ENCODE measurements around the gene SH3RF2. TPM values are rescaled to one million over a fixed set of nuclear protein-coding genes. Genes with fewer than 3 reads are reported as not detected.

The SH3RF2 gene
- total and polyA plus RNA-seq, 2 donors (not counting 1 experiment from before 2014, with no cell fraction given), result 0.53 to 1.2 TPM

- no peak overlapping the region for H3K4me2 ChIP-seq (ENCODE audit: extremely low read depth, insufficient read depth, low read length)
- no peaks in the 10 kb centered on the region for H3K4me1 ChIP-seq (ENCODE audit: control insufficient read depth, extremely low read depth, insufficient read depth, low read length)
- TF ChIP-seq CTCF (conservative IDR thresholded peaks at IDR 0.05 in 1 of 2, IDR thresholded peaks at IDR 0.05 in 1 of 2; ENCODE audit: low read depth in 1 of 2, low read length in 2 of 2) (no peak), EZH2 (IDR thresholded peaks at IDR 0.05; ENCODE audit: low read length, missing control alignments) (no peak)
- H3K36me3 ChIP-seq (ENCODE audit: control insufficient read depth, insufficient read depth, low read length), result no peaks in the 10 kb centered on the region
- no peaks in the 10 kb centered on the region for H3K27me3 ChIP-seq (ENCODE audit: control insufficient read depth, insufficient read depth, low read length)
- no peak for DNase-seq (ENCODE audit: low read depth in 2 of 2)
- H3K27ac ChIP-seq (ENCODE audit: insufficient read depth, low read length), result no peak overlapping the region
- no peaks in the 10 kb centered on the region for H3K9me3 ChIP-seq (ENCODE audit: control insufficient read depth, insufficient read depth, low read depth, low read length)
- H3K4me3 ChIP-seq (replicated peaks in 1 of 4; ENCODE audit: control extremely low read depth in 1 of 4, insufficient read depth in 1 of 4, low read depth in 3 of 4, low read length in 4 of 4), result no peak overlapping the region
- no peak overlapping the region for H3K9ac ChIP-seq (ENCODE audit: insufficient read depth, low read length)
- no peaks in the 10 kb centered on the region for H4K20me1 ChIP-seq (ENCODE audit: control insufficient read depth, extremely low read depth, insufficient read depth, low read length)
- H2AFZ ChIP-seq (ENCODE audit: low read length), result no peak overlapping the region
- H3K79me2 ChIP-seq (ENCODE audit: control insufficient read depth, insufficient read depth, low read length), result no peaks in the 10 kb centered on the region
These were observed 41.8 kb downstream of the SH3RF2 start for GRCh38 chr5:145978171-145978570.

GRCh38 chr5:145978708-145979107, 42.3 kb downstream of the SH3RF2 start:
- TF ChIP-seq CTCF (conservative IDR thresholded peaks at IDR 0.05 in 1 of 2, IDR thresholded peaks at IDR 0.05 in 1 of 2; ENCODE audit: low read depth in 1 of 2, low read length in 2 of 2) (no peak), EZH2 (IDR thresholded peaks at IDR 0.05; ENCODE audit: low read length, missing control alignments) (no peak)
- DNase-seq (ENCODE audit: low read depth in 2 of 2), result peak in 1 of 2 donors; percentile 38

GRCh38 chr5:145979270-145980223, 43.2 kb downstream of the SH3RF2 start:
- H2AFZ ChIP-seq (ENCODE audit: low read length), result no peak overlapping the region
- H3K27ac ChIP-seq (ENCODE audit: insufficient read depth, low read length), result no peak overlapping the region
- no peaks in the 10 kb centered on the region for H3K4me1 ChIP-seq (ENCODE audit: control insufficient read depth, extremely low read depth, insufficient read depth, low read length)
- H3K9ac ChIP-seq (ENCODE audit: insufficient read depth, low read length), result no peak overlapping the region
- no peaks in the 10 kb centered on the region for H3K9me3 ChIP-seq (ENCODE audit: control insufficient read depth, insufficient read depth, low read depth, low read length)
- peak in 1 of 2 donors; percentile 29 for DNase-seq (ENCODE audit: low read depth in 2 of 2)
- no peak overlapping the region for H3K4me2 ChIP-seq (ENCODE audit: extremely low read depth, insufficient read depth, low read length)
- no peaks in the 10 kb centered on the region for H3K79me2 ChIP-seq (ENCODE audit: control insufficient read depth, insufficient read depth, low read length)
- no peak overlapping the region for H3K4me3 ChIP-seq (replicated peaks in 1 of 4; ENCODE audit: control extremely low read depth in 1 of 4, insufficient read depth in 1 of 4, low read depth in 3 of 4, low read length in 4 of 4)
- H3K36me3 ChIP-seq (ENCODE audit: control insufficient read depth, insufficient read depth, low read length), result no peaks in the 10 kb centered on the region
- no peaks in the 10 kb centered on the region for H4K20me1 ChIP-seq (ENCODE audit: control insufficient read depth, extremely low read depth, insufficient read depth, low read length)
- no peaks in the 10 kb centered on the region for H3K27me3 ChIP-seq (ENCODE audit: control insufficient read depth, insufficient read depth, low read length)
- TF ChIP-seq EZH2 (IDR thresholded peaks at IDR 0.05; ENCODE audit: low read length, missing control alignments) (no peak), CTCF (conservative IDR thresholded peaks at IDR 0.05 in 1 of 2, IDR thresholded peaks at IDR 0.05 in 1 of 2; ENCODE audit: low read depth in 1 of 2, low read length in 2 of 2) (no peak)

More at GRCh38 chr5:145978708-145979107, 42.3 kb downstream of the SH3RF2 start:
- H3K36me3 ChIP-seq (ENCODE audit: control insufficient read depth, insufficient read depth, low read length), result no peaks in the 10 kb centered on the region
- H3K27me3 ChIP-seq (ENCODE audit: control insufficient read depth, insufficient read depth, low read length), result no peaks in the 10 kb centered on the region
- H3K4me1 ChIP-seq (ENCODE audit: control insufficient read depth, extremely low read depth, insufficient read depth, low read length), result no peaks in the 10 kb centered on the region
- no peak overlapping the region for H2AFZ ChIP-seq (ENCODE audit: low read length)
- H3K9ac ChIP-seq (ENCODE audit: insufficient read depth, low read length), result no peak overlapping the region
- H3K4me2 ChIP-seq (ENCODE audit: extremely low read depth, insufficient read depth, low read length), result no peak overlapping the region
- no peak overlapping the region for H3K27ac ChIP-seq (ENCODE audit: insufficient read depth, low read length)
- no peak overlapping the region for H3K4me3 ChIP-seq (replicated peaks in 1 of 4; ENCODE audit: control extremely low read depth in 1 of 4, insufficient read depth in 1 of 4, low read depth in 3 of 4, low read length in 4 of 4)
- no peaks in the 10 kb centered on the region for H4K20me1 ChIP-seq (ENCODE audit: control insufficient read depth, extremely low read depth, insufficient read depth, low read length)
- H3K9me3 ChIP-seq (ENCODE audit: control insufficient read depth, insufficient read depth, low read depth, low read length), result no peaks in the 10 kb centered on the region
- no peaks in the 10 kb centered on the region for H3K79me2 ChIP-seq (ENCODE audit: control insufficient read depth, insufficient read depth, low read length)
